Glutamatergic neuron (in vitro differentiated cells): ENCODE results near the gene GALNT13. TPM values are rescaled to one million over a fixed set of nuclear protein-coding genes. Genes with fewer than 3 reads are reported as not detected.

Experiments
- DNase-seq: peaks from one replicate; pipeline ENCODE4 v3.0.0; 2022
- H3K27ac Mint-ChIP-seq: one replicate; pipeline ENCODE4 v1.8.0; 2020; ENCODE audit warnings: mild to moderate bottlenecking, mixed read lengths, inconsistent platforms; ENCODE audit not compliant: unreplicated experiment
- H3K27me3 Mint-ChIP-seq: one replicate; pipeline ENCODE4 v1.8.0; 2020; ENCODE audit warnings: mild to moderate bottlenecking, moderate library complexity, mixed read lengths, inconsistent platforms; ENCODE audit not compliant: unreplicated experiment
- H3K36me3 Mint-ChIP-seq: one replicate; pipeline ENCODE4 v1.8.0; 2020; ENCODE audit warnings: mild to moderate bottlenecking, mixed read lengths, inconsistent platforms; ENCODE audit not compliant: unreplicated experiment
- H3K4me1 Mint-ChIP-seq: one replicate; pipeline ENCODE4 v1.8.0; 2020; ENCODE audit warnings: mild to moderate bottlenecking, low read depth, mixed read lengths, inconsistent platforms; ENCODE audit not compliant: unreplicated experiment
- H3K4me3 Mint-ChIP-seq: one replicate; pipeline ENCODE4 v1.8.0; 2020; ENCODE audit warnings: mild to moderate bottlenecking, mixed read lengths, inconsistent platforms; ENCODE audit not compliant: unreplicated experiment
- H3K9me3 Mint-ChIP-seq: one replicate; pipeline ENCODE4 v1.8.0; 2020; ENCODE audit warnings: mild to moderate bottlenecking, moderate library complexity, mixed read lengths, inconsistent platforms; ENCODE audit not compliant: unreplicated experiment
- total RNA-seq: library from RNA; stranded (reverse); fragmentation: NEBNext Ultra II Directional; extraction: Animal tissue kit (Norgen Biotek cat#: 25700); gene quantifications from one replicate; pipeline ENCODE4 v1.2.1, GENCODE V29; 2021; ENCODE audit not compliant: unreplicated experiment
- TF ChIP-seq, protein P1 (sequence below): fragments of 200-600 bp; sonication (generic); IDR thresholded peaks from one replicate; pipeline ENCODE4 v1.5.0; 2021; ENCODE audit not compliant: partially characterized antibody, unreplicated experiment

Gene GALNT13
- total RNA-seq, 1 donor from 2014 or later = 5.5 TPM

- H3K9me3 Mint-ChIP-seq = no peaks in the 10 kb centered on the region
- no peaks in the 10 kb centered on the region for H3K27me3 Mint-ChIP-seq
- H3K27ac Mint-ChIP-seq = no peak overlapping the region
- TF ChIP-seq, protein P1, sequence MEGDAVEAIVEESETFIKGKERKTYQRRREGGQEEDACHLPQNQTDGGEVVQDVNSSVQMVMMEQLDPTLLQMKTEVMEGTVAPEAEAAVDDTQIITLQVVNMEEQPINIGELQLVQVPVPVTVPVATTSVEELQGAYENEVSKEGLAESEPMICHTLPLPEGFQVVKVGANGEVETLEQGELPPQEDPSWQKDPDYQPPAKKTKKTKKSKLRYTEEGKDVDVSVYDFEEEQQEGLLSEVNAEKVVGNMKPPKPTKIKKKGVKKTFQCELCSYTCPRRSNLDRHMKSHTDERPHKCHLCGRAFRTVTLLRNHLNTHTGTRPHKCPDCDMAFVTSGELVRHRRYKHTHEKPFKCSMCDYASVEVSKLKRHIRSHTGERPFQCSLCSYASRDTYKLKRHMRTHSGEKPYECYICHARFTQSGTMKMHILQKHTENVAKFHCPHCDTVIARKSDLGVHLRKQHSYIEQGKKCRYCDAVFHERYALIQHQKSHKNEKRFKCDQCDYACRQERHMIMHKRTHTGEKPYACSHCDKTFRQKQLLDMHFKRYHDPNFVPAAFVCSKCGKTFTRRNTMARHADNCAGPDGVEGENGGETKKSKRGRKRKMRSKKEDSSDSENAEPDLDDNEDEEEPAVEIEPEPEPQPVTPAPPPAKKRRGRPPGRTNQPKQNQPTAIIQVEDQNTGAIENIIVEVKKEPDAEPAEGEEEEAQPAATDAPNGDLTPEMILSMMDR = no peak
- H3K36me3 Mint-ChIP-seq = no peaks in the 10 kb centered on the region
- DNase-seq = no peak
- H3K4me1 Mint-ChIP-seq = no peaks in the 10 kb centered on the region
- no peak overlapping the region for H3K4me3 Mint-ChIP-seq
These were observed 387.3 kb downstream of the GALNT13 start for GRCh38 chr2:154259030-154259429.

DNA sequence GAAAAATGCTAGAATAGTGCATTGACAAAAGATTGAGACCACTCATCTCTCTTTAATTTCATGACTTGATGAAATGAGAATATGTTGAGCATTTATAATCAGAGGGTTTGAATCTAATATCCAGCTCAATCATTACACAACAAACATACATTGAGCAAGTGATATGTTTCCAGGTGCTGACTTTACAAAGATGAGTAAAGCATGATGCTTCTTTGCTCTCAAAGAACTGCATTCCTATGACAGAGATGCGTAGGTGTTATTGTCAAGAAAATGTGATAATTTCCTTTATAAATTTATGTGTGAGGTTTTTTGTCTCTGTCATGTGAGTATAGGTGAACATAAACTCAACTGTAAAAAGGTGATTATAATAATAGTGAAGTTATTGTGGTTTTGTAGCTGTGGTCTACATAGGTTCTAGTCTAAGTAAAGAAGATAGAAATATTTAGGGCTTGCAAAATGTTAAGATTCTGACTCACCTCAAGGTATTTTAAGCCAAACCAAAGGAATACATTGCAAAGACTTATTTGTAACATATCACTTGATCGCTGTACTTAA, 389.8 kb downstream of the GALNT13 start:
- Mint-ChIP-seq H3K4me3 (no peak overlapping the region), H3K27me3 (no peaks in the 10 kb centered on the region), H3K36me3 (no peaks in the 10 kb centered on the region), H3K4me1 (no peaks in the 10 kb centered on the region), H3K27ac (no peak overlapping the region), H3K9me3 (no peaks in the 10 kb centered on the region)
- DNase-seq = no peak
- TF ChIP-seq, protein P1 = no peak

DNA sequence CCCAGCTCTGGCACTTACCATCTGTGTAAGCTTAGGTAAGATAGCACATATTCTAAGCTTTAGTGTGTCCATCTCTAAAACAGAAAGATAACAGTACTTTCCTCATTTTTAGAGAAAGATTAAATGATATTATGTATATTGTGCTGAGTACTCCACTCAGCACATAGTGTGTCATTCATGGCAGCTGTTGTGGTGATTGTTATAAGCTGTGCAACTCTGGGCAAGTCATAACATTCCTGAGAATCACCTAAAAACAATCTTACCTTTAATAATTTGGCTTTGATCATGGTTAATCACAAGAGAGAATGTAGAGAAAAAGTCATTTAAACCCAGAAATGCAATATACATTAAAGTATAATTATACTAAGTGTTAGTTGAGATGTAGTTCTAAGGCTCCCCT, 391.5 kb downstream of the GALNT13 start:
- Mint-ChIP-seq H3K36me3 (no peaks in the 10 kb centered on the region), H3K27me3 (no peaks in the 10 kb centered on the region), H3K4me3 (no peak overlapping the region), H3K9me3 (no peaks in the 10 kb centered on the region), H3K4me1 (no peaks in the 10 kb centered on the region), H3K27ac (no peak overlapping the region)
- TF ChIP-seq, protein P1 = no peak
- no peak for DNase-seq

DNA sequence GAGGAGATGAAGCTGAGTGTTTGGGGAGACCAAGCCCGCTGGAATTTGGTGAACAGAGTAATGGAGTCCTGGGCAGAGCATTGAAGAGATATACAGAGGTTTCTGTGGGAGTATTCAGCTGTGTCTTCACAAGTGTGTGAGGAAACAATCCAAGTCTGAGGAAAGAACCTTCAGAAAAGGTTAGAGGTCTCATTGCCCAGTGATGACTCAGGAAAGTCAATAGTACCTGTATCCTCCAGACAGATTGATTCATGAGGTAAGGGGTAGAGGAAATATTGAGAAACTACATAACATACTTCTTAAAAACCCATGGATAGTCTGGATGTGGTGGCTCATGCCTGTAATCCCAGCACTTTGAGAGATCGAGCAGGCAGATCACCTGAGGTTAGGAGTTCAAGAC, 392.3 kb downstream of the GALNT13 start:
- Mint-ChIP-seq H3K27ac (no peak overlapping the region), H3K4me1 (no peaks in the 10 kb centered on the region), H3K9me3 (no peaks in the 10 kb centered on the region), H3K27me3 (no peaks in the 10 kb centered on the region), H3K4me3 (no peak overlapping the region), H3K36me3 (no peaks in the 10 kb centered on the region)
- no peak for DNase-seq
- TF ChIP-seq, protein P1 = no peak

GRCh38 chr2:154267983-154268382, 396.3 kb downstream of the GALNT13 start:
- DNase-seq = no peak
- TF ChIP-seq, protein P1 = no peak
- H3K27ac Mint-ChIP-seq = no peak overlapping the region
- H3K36me3 Mint-ChIP-seq = no peaks in the 10 kb centered on the region
- H3K9me3 Mint-ChIP-seq = no peaks in the 10 kb centered on the region
- no peaks in the 10 kb centered on the region for H3K27me3 Mint-ChIP-seq
- H3K4me1 Mint-ChIP-seq = peaks cover 1% of the 10 kb centered on the region
- no peak overlapping the region for H3K4me3 Mint-ChIP-seq
